Upper lobe of right lung (tissue), 1 donor: ENCODE results near the gene APLP1. TPM values are rescaled to one million over a fixed set of nuclear protein-coding genes. Genes with fewer than 3 reads are reported as not detected.
A peak's percentile ranks its signal among the peaks of the same experiment; 100 is the strongest.
"Not testable (repeated sequence)": the region's sequence is repeated elsewhere in the genome, so short reads cannot be mapped to it uniquely, and the experiment has no call there.

Source experiments
- ATAC-seq: fragments of 200-7000 bp; cut with Tn5 transposase; one replicate; pipeline ENCODE4 v1.9.1; 2020; ENCODE audit warnings: mild to moderate bottlenecking, moderate library complexity
- DNase-seq: peaks from one replicate; pipeline ENCODE4 v3.0.0-alpha.2; 2020
- H3K27ac ChIP-seq: fragments of 200-600 bp; one replicate; pipeline ENCODE4 v1.8.0; 2022
- H3K27me3 ChIP-seq: fragments of 200-600 bp; one replicate; pipeline ENCODE4 v1.8.0; 2022; ENCODE audit warnings: mild to moderate bottlenecking
- H3K36me3 ChIP-seq: fragments of 200-600 bp; one replicate; pipeline ENCODE4 v1.8.0; 2022
- H3K4me1 ChIP-seq: fragments of 200-600 bp; one replicate; pipeline ENCODE4 v1.8.0; 2022
- H3K4me3 ChIP-seq: fragments of 200-600 bp; one replicate; pipeline ENCODE4 v1.8.0; 2022; ENCODE audit warnings: mild to moderate bottlenecking
- H3K9me3 ChIP-seq: fragments of 200-600 bp; one replicate; pipeline ENCODE4 v1.8.0; 2022
- intact Hi-C: fragments of 100-400 bp; cut with DNase I; formaldehyde crosslinking; loops from one replicate; pipeline ENCODE4 v1.11.0; 2022
- total RNA-seq: library from RNA; stranded (reverse); fragmentation: NEBNext Ultra II Directional; extraction: Animal tissue kit (Norgen Biotek cat#: 25700); gene quantifications from one replicate; pipeline ENCODE4 v1.2.1, GENCODE V29; 2021
- TF ChIP-seq, protein P1 (sequence below): fragments of 200-600 bp; IDR thresholded peaks from one replicate; pipeline ENCODE4 v1.8.0; 2022; ENCODE audit warnings: antibody characterized with exemption
- donor health status: DM: no; HTN: yes; CAD: no; lungs with severe emphysema.

The APLP1 gene
- total RNA-seq, 1 donor from 2014 or later = 7.0 TPM

DNA sequence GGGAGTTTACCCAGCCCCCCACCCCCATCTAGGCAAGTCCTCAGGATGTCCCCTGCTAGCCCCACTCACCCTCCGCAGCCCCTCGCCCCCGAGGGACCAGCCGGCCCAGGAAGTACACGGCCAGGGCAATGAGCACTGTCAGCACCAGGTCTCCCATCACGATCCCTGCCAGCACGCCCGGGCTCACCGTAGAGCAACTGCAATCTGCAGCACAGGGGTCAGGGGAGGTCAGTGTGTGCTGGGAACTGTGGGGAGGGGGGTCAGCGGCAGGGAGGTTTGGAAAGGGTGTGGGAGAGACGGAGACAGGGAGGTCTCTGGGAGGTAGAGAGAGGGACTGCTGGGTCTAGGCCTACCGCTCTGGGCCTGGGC, 39.0 kb downstream of the APLP1 start:
- Histone ChIP-seq H3K27ac (peak overlapping the region; percentile 65), H3K27me3 (no peaks in the 10 kb centered on the region), H3K36me3 (no peaks in the 10 kb centered on the region), H3K4me3 (peak overlapping the region; percentile 41), H3K9me3 (no peaks in the 10 kb centered on the region), H3K4me1 (peaks cover 18% of the 10 kb centered on the region)
- ATAC-seq = no peak
- TF ChIP-seq, protein P1, sequence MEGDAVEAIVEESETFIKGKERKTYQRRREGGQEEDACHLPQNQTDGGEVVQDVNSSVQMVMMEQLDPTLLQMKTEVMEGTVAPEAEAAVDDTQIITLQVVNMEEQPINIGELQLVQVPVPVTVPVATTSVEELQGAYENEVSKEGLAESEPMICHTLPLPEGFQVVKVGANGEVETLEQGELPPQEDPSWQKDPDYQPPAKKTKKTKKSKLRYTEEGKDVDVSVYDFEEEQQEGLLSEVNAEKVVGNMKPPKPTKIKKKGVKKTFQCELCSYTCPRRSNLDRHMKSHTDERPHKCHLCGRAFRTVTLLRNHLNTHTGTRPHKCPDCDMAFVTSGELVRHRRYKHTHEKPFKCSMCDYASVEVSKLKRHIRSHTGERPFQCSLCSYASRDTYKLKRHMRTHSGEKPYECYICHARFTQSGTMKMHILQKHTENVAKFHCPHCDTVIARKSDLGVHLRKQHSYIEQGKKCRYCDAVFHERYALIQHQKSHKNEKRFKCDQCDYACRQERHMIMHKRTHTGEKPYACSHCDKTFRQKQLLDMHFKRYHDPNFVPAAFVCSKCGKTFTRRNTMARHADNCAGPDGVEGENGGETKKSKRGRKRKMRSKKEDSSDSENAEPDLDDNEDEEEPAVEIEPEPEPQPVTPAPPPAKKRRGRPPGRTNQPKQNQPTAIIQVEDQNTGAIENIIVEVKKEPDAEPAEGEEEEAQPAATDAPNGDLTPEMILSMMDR = no peak
- peak; percentile 65 for DNase-seq
- intact Hi-C loops = no loop called here

GRCh38 chr19:35908010-35908441, 39.7 kb downstream of the APLP1 start, which contains the start of gene TYROBP:
TSS of gene TYROBP (minus strand) at chr19:35908295. CDS start at chr19:35908228, 67 bp downstream.
- H3K4me3 ChIP-seq = peak within 1 kb of the TSS; percentile 41
- H3K36me3 ChIP-seq = no peaks in the 10 kb centered on the region
- intact Hi-C loops = no loop called here
- H3K4me1 ChIP-seq = peaks cover 18% of the 10 kb centered on the region
- DNase-seq (peak; percentile 81), ATAC-seq (peak; percentile 60)
- no peaks in the 10 kb centered on the region for H3K9me3 ChIP-seq
- TF ChIP-seq, protein P1 = no peak
- H3K27me3 ChIP-seq = no peaks in the 10 kb centered on the region
- peak within 1 kb of the TSS; percentile 65 for H3K27ac ChIP-seq

DNA sequence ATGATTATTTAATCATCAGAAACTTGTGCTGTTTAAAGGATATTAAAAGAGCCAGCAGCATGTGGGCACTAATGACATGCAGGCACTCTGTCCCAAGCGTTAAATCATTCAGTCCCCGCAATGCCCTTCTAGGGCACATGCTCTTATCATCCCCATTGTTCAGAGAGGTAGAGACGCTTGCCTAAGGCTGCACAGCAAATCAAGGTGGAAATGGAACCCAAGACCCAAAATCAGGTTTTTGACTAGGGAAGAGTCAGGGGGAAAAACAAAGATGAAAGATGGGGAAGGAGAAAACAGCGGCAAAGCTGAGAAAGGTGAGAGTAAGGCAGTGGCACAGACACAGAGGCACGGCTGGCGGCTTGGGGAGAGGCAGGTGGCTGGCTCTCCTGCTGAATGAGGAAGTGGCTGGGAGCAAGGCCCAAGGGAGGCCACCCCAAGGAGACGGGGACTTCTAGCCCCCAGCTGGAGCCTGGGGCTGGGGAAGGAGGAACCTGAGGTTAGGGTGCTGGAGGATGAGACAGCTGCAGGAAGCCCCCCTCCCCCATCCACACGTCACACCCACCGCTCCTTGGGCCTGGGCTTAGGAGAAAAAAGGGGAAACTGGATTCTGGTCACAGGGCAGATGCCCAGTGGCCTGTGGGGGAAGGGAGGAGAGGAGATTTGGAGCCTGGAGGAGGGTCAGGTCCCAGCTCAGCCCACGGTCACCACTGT, 40.8 kb downstream of the APLP1 start:
- DNase-seq = peak; percentile 92
- H3K27me3 ChIP-seq = no peaks in the 10 kb centered on the region
- no peaks in the 10 kb centered on the region for H3K36me3 ChIP-seq
- H3K4me1 ChIP-seq = peaks cover 11% of the 10 kb centered on the region
- H3K9me3 ChIP-seq = no peaks in the 10 kb centered on the region
- peak; percentile 94 for ATAC-seq
- intact Hi-C loops = no loop called here
- peak overlapping the region; percentile 74 for H3K27ac ChIP-seq
- TF ChIP-seq, protein P1 = no peak
- peak overlapping the region; percentile 41 for H3K4me3 ChIP-seq

DNA sequence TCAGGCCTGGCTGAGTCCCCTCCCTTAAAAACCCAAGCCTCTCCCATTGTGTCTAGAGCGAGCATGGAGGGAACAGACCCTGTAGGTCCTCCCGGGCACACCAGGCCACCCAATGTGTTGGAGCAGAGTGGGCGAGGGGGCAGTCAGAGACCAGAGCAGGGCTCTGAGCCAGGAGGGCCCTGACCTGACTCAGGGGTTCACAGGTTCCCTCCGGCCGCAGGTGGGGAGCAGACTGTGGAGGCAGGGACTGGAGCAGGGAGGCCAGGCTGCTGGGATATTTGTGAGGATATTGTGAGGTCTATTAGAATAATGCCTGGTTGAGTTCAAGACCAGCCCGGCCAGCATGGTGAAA, 41.3 kb downstream of the APLP1 start:
- Histone ChIP-seq H3K4me1 (peaks cover 10% of the 10 kb centered on the region), H3K4me3 (no peak overlapping the region), H3K9me3 (no peaks in the 10 kb centered on the region), H3K27ac (peak overlapping the region; percentile 74), H3K27me3 (no peaks in the 10 kb centered on the region), H3K36me3 (no peaks in the 10 kb centered on the region)
- TF ChIP-seq, protein P1 = no peak
- intact Hi-C loops = no loop called here
- DNase-seq = no peak
- no peak for ATAC-seq

GRCh38 chr19:35910355-35910754, 42.0 kb downstream of the APLP1 start:
- H3K27me3 ChIP-seq, ATAC-seq, H3K9me3 ChIP-seq, H3K36me3 ChIP-seq, intact Hi-C loops, DNase-seq, H3K4me3 ChIP-seq: not testable (repeated sequence)
- Histone ChIP-seq H3K4me1 (peaks cover 10% of the 10 kb centered on the region), H3K27ac (peak overlapping the region; percentile 74)

DNA sequence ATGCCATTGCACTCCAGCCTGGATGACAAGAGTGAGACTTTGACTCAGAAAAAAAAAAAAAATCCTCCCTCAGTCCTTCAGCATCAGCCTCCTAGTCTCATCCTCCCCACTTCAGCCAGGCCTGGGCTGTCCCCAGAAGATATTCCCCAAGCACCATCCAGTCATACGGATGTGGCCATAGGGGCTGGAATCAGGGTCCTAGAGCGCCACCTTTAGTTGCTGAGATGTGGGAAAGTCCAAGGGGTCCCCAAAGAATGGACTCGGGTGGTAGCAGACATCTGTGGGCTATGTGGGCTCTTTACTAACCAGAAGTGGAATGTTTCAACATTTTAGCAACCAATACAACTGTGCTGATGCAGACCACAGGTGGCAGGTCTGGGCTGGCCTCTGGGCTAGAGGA, 42.8 kb downstream of the APLP1 start:
- no peaks in the 10 kb centered on the region for H3K36me3 ChIP-seq
- no peaks in the 10 kb centered on the region for H3K27me3 ChIP-seq
- H3K27ac ChIP-seq = no peak overlapping the region

More for the DNA sequence above, 42.8 kb downstream of the APLP1 start:
- no peak for DNase-seq
- TF ChIP-seq, protein P1 = no peak
- Histone ChIP-seq H3K4me3 (no peak overlapping the region), H3K4me1 (peaks cover 10% of the 10 kb centered on the region), H3K9me3 (no peaks in the 10 kb centered on the region)
- intact Hi-C loops = no loop called here
- ATAC-seq = no peak
